ENCODE results near the gene ADD3. TPM values are rescaled to one million over a fixed set of nuclear protein-coding genes. Genes with fewer than 3 reads are reported as not detected.

The ADD3 gene
- polyA plus RNA-seq, 1 donor (not counting 4 experiments of a cell fraction or from before 2014, with no cell fraction given) = 61.7 TPM

DNA sequence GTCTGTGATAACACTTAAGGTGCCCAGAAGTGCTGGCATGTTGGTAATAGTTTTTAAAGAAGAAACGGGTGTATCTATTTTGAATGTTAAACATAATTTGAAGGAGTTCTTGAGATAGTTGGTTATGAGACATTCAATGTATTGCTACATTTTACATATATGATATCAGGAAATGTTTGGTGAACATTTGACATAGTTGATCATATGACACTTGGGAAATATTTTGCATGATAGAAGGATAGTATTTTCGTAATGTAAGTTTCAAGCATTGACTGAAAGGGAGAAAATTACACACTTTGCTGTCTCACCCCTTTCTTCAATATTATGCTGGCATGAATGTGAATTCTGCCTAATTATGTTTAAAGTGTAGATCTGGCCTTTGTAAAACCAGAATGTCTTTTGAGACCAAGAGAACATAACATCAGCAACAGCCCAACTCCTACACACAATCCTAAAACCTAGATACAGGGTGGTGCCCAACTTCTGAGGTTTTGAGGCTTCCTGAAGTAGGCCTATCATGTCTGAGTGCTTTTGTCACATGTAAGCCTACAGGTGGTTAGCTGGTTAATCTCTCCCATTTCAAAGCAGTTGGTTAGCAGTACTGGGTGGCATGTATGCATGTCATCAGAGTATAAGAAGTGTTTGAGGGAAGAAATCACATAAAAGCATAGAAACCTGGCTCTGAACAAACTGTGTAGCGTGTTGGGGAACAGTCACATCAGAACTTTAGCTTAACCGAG, 2.1 kb downstream of the ADD3 start:
- Histone ChIP-seq H3K9me1 (ENCODE audit: control insufficient read depth, extremely low read depth, insufficient read depth, low read length) (no peaks in the 10 kb centered on the region), H3K9me3 (ENCODE audit: control insufficient read depth, low read depth, low read length) (no peaks in the 10 kb centered on the region), H3K27ac (ENCODE audit: control insufficient read depth, insufficient read depth, low read length) (no peak overlapping the region), H3K9ac (ENCODE audit: control insufficient read depth, extremely low read depth, insufficient read depth, low read length) (no peak overlapping the region), H3K4me2 (ENCODE audit: control insufficient read depth, extremely low read depth, insufficient read depth, low read depth, low read length) (peak overlapping the region; percentile 94), H2AFZ (ENCODE audit: control insufficient read depth, low read length) (no peak overlapping the region), H3K4me1 (ENCODE audit: control insufficient read depth, extremely low read depth, insufficient read depth, low read length) (peaks cover 48% of the 10 kb centered on the region), H3K36me3 (ENCODE audit: control insufficient read depth in 2 of 2, extremely low read depth in 1 of 2, insufficient read depth in 2 of 2, low read length in 2 of 2) (no peaks in the 10 kb centered on the region), H3K79me2 (ENCODE audit: control insufficient read depth, insufficient read depth, low read length) (peaks cover 16% of the 10 kb centered on the region), H3K4me3 (ENCODE audit: control insufficient read depth in 2 of 3, extremely low read depth in 1 of 3, insufficient read depth in 2 of 3, low read depth in 1 of 3, low read length in 3 of 3) (peak overlapping the region in 1 of 3 experiments; percentile 88), H3K27me3 (ENCODE audit: control insufficient read depth, extremely low read depth, insufficient read depth, low read length) (no peaks in the 10 kb centered on the region), H4K20me1 (ENCODE audit: control insufficient read depth, extremely low read depth, insufficient read depth, low read length) (no peaks in the 10 kb centered on the region)
- TF ChIP-seq, protein P1, sequence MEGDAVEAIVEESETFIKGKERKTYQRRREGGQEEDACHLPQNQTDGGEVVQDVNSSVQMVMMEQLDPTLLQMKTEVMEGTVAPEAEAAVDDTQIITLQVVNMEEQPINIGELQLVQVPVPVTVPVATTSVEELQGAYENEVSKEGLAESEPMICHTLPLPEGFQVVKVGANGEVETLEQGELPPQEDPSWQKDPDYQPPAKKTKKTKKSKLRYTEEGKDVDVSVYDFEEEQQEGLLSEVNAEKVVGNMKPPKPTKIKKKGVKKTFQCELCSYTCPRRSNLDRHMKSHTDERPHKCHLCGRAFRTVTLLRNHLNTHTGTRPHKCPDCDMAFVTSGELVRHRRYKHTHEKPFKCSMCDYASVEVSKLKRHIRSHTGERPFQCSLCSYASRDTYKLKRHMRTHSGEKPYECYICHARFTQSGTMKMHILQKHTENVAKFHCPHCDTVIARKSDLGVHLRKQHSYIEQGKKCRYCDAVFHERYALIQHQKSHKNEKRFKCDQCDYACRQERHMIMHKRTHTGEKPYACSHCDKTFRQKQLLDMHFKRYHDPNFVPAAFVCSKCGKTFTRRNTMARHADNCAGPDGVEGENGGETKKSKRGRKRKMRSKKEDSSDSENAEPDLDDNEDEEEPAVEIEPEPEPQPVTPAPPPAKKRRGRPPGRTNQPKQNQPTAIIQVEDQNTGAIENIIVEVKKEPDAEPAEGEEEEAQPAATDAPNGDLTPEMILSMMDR (optimal IDR thresholded peaks at IDR 0.05 in 1 of 3, IDR thresholded peaks at IDR 0.05 in 1 of 3, conservative IDR thresholded peaks at IDR 0.05 in 1 of 3; ENCODE audit: extremely low read depth in 1 of 3, insufficient read depth in 2 of 3, low read length in 3 of 3) = no peak
- TF ChIP-seq EZH2 (IDR thresholded peaks at IDR 0.05; ENCODE audit: low read length) = no peak
- DNase-seq (ENCODE audit: low read depth, low spot score) (no peak), FAIRE-seq (no peak)
- dilution Hi-C loops (cut with MboI; ENCODE audit: extremely low pct_ligation_motif_present, low sequenced_read_pairs) = no loop called here

DNA sequence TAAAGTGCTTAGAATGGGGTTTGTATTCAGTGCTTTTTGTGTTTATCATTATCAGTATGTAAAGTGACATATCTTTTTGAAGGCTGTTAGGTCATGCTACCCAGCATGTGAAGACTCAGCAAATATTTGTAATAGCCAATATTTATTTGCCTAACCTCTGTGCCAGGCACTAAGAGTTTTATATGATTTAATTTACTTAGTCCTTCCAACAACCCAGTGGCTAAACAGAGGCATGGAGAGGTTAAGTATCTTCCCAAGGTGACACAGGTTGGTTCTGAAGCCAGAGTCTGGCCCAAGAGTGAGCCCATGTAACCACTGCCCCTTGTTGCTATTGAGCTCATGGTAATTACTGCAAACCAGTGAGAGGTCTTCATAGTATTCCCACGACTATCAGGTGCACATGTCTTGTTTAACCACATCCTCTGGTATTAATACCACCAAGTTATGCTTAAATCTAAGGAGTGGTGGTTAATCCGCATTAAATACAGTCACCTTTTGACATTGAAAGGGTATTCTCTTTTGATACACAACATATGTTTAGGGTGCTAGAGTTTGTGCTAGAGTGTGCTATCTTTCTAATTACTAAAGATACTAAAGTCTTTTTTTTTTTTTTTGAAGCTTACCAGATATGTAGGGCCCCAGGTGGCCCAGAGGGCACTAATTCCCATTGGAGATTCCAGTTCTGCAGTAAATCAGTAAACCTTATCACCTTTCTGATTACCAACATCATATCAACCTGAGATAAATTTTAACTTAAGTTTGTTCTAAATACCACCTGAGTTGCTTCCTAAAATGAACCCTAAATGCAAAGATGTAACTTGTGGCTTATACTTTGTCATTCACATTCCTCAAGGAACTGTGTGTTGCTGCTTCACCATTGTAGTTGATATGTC, 2.9 kb downstream of the ADD3 start:
- peaks cover 48% of the 10 kb centered on the region for H3K4me1 ChIP-seq (ENCODE audit: control insufficient read depth, extremely low read depth, insufficient read depth, low read length)
- H3K9ac ChIP-seq (ENCODE audit: control insufficient read depth, extremely low read depth, insufficient read depth, low read length) = no peak overlapping the region
- no peaks in the 10 kb centered on the region for H3K27me3 ChIP-seq (ENCODE audit: control insufficient read depth, extremely low read depth, insufficient read depth, low read length)
- H3K79me2 ChIP-seq (ENCODE audit: control insufficient read depth, insufficient read depth, low read length) = peaks cover 16% of the 10 kb centered on the region
- H3K9me3 ChIP-seq (ENCODE audit: control insufficient read depth, low read depth, low read length) = no peaks in the 10 kb centered on the region
- FAIRE-seq (no peak), DNase-seq (ENCODE audit: low read depth, low spot score) (no peak)
- no peaks in the 10 kb centered on the region for H3K36me3 ChIP-seq (ENCODE audit: control insufficient read depth in 2 of 2, extremely low read depth in 1 of 2, insufficient read depth in 2 of 2, low read length in 2 of 2)
- H3K4me3 ChIP-seq (ENCODE audit: control insufficient read depth in 2 of 3, extremely low read depth in 1 of 3, insufficient read depth in 2 of 3, low read depth in 1 of 3, low read length in 3 of 3) = no peak overlapping the region
- dilution Hi-C loops (cut with MboI; ENCODE audit: extremely low pct_ligation_motif_present, low sequenced_read_pairs) = no loop called here
- no peak for TF ChIP-seq EZH2 (IDR thresholded peaks at IDR 0.05; ENCODE audit: low read length)
- TF ChIP-seq, protein P1 (optimal IDR thresholded peaks at IDR 0.05 in 1 of 3, IDR thresholded peaks at IDR 0.05 in 1 of 3, conservative IDR thresholded peaks at IDR 0.05 in 1 of 3; ENCODE audit: extremely low read depth in 1 of 3, insufficient read depth in 2 of 3, low read length in 3 of 3) = no peak
- H3K4me2 ChIP-seq (ENCODE audit: control insufficient read depth, extremely low read depth, insufficient read depth, low read depth, low read length) = no peak overlapping the region
- H4K20me1 ChIP-seq (ENCODE audit: control insufficient read depth, extremely low read depth, insufficient read depth, low read length) = no peaks in the 10 kb centered on the region
- no peak overlapping the region for H2AFZ ChIP-seq (ENCODE audit: control insufficient read depth, low read length)
- H3K27ac ChIP-seq (ENCODE audit: control insufficient read depth, insufficient read depth, low read length) = no peak overlapping the region
- H3K9me1 ChIP-seq (ENCODE audit: control insufficient read depth, extremely low read depth, insufficient read depth, low read length) = no peaks in the 10 kb centered on the region

All from keratinocyte (primary cell).